Epithelial cell of esophagus (primary cell): ENCODE results near the gene GLT6D1.

Source experiments
- DNase-seq: peaks from one replicate; pipeline ENCODE4 v3.0.0; 2010; ENCODE audit warnings: low read depth
- H3K4me3 ChIP-seq: 2 replicates; pipeline ENCODE4 v1.5.1; 2011; ENCODE audit warnings: mild to moderate bottlenecking, low read length, control low read depth
- TF ChIP-seq, protein P1 (sequence below): IDR thresholded peaks from 2 replicates; pipeline ENCODE4 v1.5.1; 2011; ENCODE audit warnings: low read depth, mild to moderate bottlenecking, low read length, control low read depth, inconsistent platforms; ENCODE audit not compliant: insufficient read depth; ENCODE audit errors: missing control alignments

GLT6D1 gene

DNA sequence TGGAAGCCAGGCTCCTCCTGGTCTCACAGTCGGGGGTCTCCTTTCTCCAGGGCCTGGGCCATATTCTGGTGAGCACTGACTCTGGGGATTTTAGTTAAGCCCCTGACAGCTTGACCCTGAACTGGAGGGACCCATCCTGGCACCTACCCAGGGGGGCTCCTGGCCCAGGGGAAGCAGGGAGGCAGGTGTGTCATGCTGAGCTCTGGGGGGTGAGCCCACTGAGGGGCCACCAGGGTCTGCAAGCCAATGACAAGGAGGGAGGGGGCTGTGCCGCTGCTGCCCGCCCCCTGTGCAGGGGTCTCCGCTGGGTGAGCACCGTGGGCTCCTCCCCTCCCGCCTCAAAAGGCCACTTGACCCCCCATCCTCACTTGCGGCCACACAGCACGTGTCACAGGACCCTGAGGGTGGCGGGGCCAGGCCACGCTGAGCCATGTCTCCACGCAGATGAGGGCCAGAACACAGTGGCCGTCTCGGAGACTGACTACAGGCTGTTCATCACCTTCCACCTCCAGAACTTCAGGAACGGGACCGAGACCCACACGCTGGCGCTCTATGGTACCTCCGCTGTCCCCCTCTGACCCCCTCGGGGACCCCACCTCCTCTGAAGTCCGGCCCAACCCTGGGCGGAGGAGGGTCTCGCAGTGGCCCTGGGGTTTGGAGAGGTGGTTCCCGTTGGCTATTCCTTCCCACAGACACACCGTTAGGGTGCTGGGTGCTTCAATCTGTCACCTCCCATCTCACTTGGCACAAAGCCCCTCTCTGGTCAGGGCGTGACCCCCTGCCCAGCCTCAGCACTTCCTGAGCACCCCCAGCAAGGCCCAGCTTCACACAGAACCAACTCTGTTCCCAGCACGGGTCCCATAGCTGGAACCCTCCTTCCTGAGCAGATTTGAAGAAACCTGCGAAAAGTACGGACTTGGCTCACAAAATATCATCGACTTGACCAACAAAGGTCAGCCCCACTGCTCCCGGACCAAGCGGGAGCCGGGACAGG, 25.8 kb upstream of the GLT6D1 start:
- TF ChIP-seq, protein P1, sequence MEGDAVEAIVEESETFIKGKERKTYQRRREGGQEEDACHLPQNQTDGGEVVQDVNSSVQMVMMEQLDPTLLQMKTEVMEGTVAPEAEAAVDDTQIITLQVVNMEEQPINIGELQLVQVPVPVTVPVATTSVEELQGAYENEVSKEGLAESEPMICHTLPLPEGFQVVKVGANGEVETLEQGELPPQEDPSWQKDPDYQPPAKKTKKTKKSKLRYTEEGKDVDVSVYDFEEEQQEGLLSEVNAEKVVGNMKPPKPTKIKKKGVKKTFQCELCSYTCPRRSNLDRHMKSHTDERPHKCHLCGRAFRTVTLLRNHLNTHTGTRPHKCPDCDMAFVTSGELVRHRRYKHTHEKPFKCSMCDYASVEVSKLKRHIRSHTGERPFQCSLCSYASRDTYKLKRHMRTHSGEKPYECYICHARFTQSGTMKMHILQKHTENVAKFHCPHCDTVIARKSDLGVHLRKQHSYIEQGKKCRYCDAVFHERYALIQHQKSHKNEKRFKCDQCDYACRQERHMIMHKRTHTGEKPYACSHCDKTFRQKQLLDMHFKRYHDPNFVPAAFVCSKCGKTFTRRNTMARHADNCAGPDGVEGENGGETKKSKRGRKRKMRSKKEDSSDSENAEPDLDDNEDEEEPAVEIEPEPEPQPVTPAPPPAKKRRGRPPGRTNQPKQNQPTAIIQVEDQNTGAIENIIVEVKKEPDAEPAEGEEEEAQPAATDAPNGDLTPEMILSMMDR = no peak
- no peak for DNase-seq
- H3K4me3 ChIP-seq = no peak overlapping the region

DNA sequence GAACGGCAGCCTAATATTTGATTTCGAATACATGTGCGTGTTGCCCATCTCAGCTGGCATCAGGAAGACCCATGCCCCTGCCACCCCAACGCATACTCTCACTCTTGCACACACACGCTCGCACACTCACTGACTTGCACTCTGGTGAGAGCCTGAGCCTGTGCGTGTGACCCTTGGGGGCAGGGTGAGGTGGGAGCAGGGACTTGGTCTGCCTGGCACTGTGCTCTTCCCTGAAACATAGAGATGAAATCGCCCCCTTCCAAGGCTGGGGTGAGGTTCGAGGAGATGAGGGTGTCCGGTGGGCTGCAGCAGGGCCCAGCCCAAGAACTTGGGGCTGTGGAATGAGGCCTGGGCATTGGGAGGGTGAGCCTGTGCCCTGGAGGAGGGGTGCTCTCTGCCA, 24.9 kb upstream of the GLT6D1 start:
- H3K4me3 ChIP-seq = no peak overlapping the region
- TF ChIP-seq, protein P1 = no peak
- no peak for DNase-seq

DNA sequence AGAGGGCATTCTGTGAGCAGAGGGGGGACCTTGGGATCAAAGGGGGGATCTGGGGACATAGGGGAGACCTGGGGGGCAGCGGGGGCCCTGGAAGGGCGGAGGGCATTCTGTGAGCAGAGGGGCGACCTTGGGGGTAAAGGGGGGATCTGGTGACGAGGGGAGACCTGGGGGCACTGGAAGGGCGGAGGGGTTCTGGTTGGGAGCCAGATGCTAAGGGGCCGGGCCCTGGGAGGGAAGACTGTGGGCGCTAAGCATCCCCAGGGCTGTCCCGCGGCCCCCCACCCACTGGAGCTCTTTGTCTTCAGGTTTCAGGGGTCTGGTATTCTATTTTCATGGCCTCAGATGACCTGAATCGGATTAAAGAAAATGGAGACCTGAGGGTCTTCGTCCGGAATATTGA, 24.5 kb upstream of the GLT6D1 start:
- no peak for DNase-seq
- TF ChIP-seq, protein P1 = no peak
- H3K4me3 ChIP-seq = no peak overlapping the region

DNA sequence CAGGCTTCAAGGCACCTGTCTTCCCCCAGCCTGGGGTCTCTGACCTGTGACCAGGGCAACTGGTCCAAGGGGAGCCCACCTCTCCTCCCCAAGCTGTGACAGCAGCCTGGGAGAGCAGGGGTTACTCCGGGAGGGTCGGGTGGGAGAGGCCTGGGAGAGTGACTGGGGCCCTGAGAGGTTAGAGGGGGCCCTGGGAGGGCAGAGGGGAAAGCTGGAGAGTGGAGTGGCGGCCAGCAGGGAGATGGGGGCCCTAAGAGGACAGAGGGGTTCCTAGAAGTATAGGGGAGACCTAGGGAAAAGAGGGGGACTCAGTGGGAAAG, 24.1 kb upstream of the GLT6D1 start:
- H3K4me3 ChIP-seq = no peak overlapping the region
- TF ChIP-seq, protein P1 = no peak
- no peak for DNase-seq

DNA sequence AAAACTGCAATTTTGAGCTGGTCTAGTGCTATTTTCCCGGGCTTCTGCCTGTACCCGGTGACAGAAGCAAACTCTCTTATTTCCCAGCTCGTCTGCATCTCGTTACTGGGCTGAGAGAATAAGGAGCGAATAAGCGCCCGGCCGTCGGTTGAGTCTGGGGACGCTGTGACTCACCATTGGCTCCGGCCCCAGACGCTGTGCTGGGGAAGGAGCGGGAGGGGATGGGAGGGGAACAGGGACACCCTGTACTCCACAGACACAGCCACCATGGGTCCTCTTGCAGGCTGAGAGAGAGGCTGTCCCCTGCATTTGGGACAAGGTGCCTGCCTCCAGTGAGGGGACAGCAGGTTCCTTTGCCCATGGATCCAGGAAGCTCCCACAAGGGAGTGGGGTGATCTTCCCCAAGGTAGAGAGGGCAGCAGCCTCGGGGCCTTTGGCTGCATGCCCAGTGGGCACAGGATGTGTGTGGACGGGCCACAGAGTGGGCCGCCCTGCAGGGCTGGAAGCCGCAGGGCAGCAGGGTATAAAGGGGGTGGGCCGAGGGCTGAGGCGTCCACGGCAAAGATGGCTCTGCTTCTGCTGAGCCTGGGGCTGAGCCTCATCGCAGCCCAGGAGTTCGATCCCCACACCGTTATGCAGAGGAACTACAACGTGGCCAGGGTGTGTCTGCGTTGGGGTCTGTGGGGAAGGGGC, 23.6 kb upstream of the GLT6D1 start, which contains the start of gene LCN9:
LCN9 (plus strand) TSS at position 552 of the 693 bp plus-strand sequence; CDS start at position 565, 13 bp downstream.
- TF ChIP-seq, protein P1 = no peak
- H3K4me3 ChIP-seq = no peak within 1 kb of the TSS
- no peak for DNase-seq

DNA sequence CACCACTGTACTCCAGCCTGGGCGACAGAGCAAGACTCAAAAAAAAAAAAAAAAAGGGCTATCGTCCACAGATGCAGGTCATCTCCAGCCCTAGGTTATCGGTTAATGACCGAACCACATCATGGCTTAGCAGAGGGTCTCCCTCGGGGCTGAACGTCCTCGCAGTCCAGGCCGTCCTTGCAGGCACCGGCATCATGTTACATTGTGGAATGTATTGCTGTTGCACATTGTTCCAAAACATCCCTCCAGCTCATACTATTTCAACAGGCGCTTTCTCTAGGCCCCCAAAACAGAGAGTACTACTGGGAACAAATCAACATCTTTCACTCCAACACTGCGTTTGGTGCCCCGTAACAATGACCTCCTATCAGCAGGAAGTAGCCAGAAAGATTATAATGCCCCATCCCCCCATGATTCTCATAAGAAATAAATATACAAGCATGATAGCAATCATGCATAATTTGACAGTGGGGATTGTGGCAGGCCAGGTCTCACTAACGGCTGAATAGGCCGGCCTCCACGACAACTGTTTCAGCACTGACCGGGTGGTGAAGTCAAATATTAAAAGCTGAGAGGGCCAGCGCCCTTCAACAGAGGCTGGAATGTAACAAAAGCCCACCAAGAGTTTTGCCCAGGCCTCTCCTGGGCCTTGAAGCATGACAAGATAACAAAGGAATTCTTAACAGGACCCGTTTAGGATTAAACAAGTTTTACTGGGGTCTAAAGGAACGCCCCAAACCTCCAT, 22.6 kb upstream of the GLT6D1 start:
- H3K4me3 ChIP-seq = no peak overlapping the region
- TF ChIP-seq, protein P1 = no peak
- no peak for DNase-seq
